Epithelial cell of prostate (primary cell): ENCODE results near the gene BRD2.
A peak's percentile ranks its signal among the peaks of the same experiment; 100 is the strongest.

Experiments
- DNase-seq: peaks from one replicate; pipeline ENCODE4 v3.0.0-alpha.2; 2011; ENCODE audit warnings: low read depth, low spot score
- H3K27ac ChIP-seq: fragments of 450-650 bp; 2 replicates; pipeline ENCODE4 v1.5.1; 2017; ENCODE audit warnings: mild to moderate bottlenecking

BRD2 gene

GRCh38 chr6:32983964-32984621 lies 15.7 kb downstream of the BRD2 start:
- H3K27ac ChIP-seq = peak overlapping the region; percentile 21
- DNase-seq = no peak

GRCh38 chr6:32984622-32985389 lies 16.4 kb downstream of the BRD2 start:
- peak; percentile 49 for DNase-seq
- H3K27ac ChIP-seq = peak overlapping the region; percentile 21

GRCh38 chr6:32989368-32989767 lies 21.0 kb downstream of the BRD2 start:
- no peak overlapping the region for H3K27ac ChIP-seq
- no peak for DNase-seq

- DNase-seq = no peak
- no peak overlapping the region for H3K27ac ChIP-seq
Observed at GRCh38 chr6:32991972-32992371, 23.6 kb downstream of the BRD2 start.

GRCh38 chr6:32993363-32993973 lies 25.1 kb downstream of the BRD2 start:
- no peak for DNase-seq
- H3K27ac ChIP-seq = no peak overlapping the region

GRCh38 chr6:32995448-32995847 lies 27.1 kb downstream of the BRD2 start:
- no peak for DNase-seq
- no peak overlapping the region for H3K27ac ChIP-seq

GRCh38 chr6:33000055-33000454 lies 31.7 kb downstream of the BRD2 start:
- DNase-seq = peak; percentile 37
- no peak overlapping the region for H3K27ac ChIP-seq

- H3K27ac ChIP-seq = no peak overlapping the region
- DNase-seq = no peak
Observed at GRCh38 chr6:33001685-33002084, 33.3 kb downstream of the BRD2 start.

GRCh38 chr6:33004940-33005339 lies 36.5 kb downstream of the BRD2 start:
- no peak overlapping the region for H3K27ac ChIP-seq

GRCh38 chr6:33007831-33008400 lies 39.5 kb downstream of the BRD2 start:
- H3K27ac ChIP-seq = no peak overlapping the region

More at GRCh38 chr6:33004940-33005339, 36.5 kb downstream of the BRD2 start:
- no peak for DNase-seq

GRCh38 chr6:33008944-33009861 lies 40.8 kb downstream of the BRD2 start, which contains the start of gene HLA-DOA:
TSS of gene HLA-DOA (minus strand) at chr6:33009591.
- no peak for DNase-seq
- no peak within 1 kb of the TSS for H3K27ac ChIP-seq

More at GRCh38 chr6:33007831-33008400, 39.5 kb downstream of the BRD2 start:
- no peak for DNase-seq

- H3K27ac ChIP-seq = no peak overlapping the region
- no peak for DNase-seq
Observed at GRCh38 chr6:33010356-33010755, 42.0 kb downstream of the BRD2 start.

- no peak overlapping the region for H3K27ac ChIP-seq
- DNase-seq = no peak
Observed at GRCh38 chr6:33013608-33014007, 45.2 kb downstream of the BRD2 start.

- H3K27ac ChIP-seq = no peak overlapping the region
- DNase-seq = peak; percentile 12
Observed at GRCh38 chr6:33014841-33015634, 46.6 kb downstream of the BRD2 start.

- H3K27ac ChIP-seq = no peak overlapping the region
- no peak for DNase-seq
Observed at GRCh38 chr6:33015798-33016197, 47.4 kb downstream of the BRD2 start.

- DNase-seq = no peak
- H3K27ac ChIP-seq = no peak overlapping the region
Observed at GRCh38 chr6:33017018-33017417, 48.6 kb downstream of the BRD2 start.

GRCh38 chr6:33017694-33018353 lies 49.4 kb downstream of the BRD2 start:
- DNase-seq = no peak
- H3K27ac ChIP-seq = no peak overlapping the region

GRCh38 chr6:33018418-33018817 lies 50.0 kb downstream of the BRD2 start:
- no peak for DNase-seq
- H3K27ac ChIP-seq = no peak overlapping the region

GRCh38 chr6:33018904-33019303 lies 50.5 kb downstream of the BRD2 start:
- DNase-seq = no peak

More at GRCh38 chr6:33018904-33019303, 50.5 kb downstream of the BRD2 start:
- H3K27ac ChIP-seq = no peak overlapping the region
